MM.1S (cell line): ENCODE results near the gene HOXC4.
"Not testable (repeated sequence)": the region's sequence is repeated elsewhere in the genome, so short reads cannot be mapped to it uniquely, and the experiment has no call there.

ENCODE experiments used
- EZH2 ChIP-seq: fragments of 300-600 bp; sonication (generic); optimal IDR thresholded peaks from 2 replicates; pipeline ENCODE3; 2017; ENCODE audit warnings: low read depth, mild to moderate bottlenecking, antibody characterized with exemption, low read length, mixed read lengths
- EZH2phosphoT487 ChIP-seq: fragments of 300-600 bp; sonication (generic); IDR thresholded peaks from 2 replicates; pipeline ENCODE4 v1.6.1; 2018; ENCODE audit warnings: antibody characterized with exemption, low read length
- TF ChIP-seq, protein P1 (sequence below): fragments of 300-600 bp; sonication (generic); IDR thresholded peaks from 2 replicates; pipeline ENCODE4 v1.5.1; 2016; ENCODE audit warnings: antibody characterized with exemption, low read length, mixed read lengths

DNA sequence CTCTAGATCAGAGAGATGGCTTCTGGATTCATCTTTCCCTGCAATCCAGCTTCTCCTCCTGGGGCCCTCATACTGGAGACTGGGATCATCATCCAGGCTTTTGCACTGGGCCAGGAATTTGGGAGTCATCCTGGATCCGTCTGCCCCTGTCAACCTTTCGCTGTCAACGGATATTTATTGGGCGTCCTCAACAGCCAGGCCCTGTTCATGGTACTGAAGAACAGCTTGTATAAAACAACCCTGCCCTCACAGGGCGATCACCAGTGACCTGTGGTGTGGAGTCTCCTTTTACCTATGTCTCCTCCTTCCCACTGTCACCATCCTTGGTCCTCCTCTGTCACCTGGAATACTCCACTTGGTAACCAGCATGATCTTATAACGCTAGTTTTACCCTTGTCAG is 48.6 kb downstream of the HOXC4 start:
- TF ChIP-seq, protein P1, sequence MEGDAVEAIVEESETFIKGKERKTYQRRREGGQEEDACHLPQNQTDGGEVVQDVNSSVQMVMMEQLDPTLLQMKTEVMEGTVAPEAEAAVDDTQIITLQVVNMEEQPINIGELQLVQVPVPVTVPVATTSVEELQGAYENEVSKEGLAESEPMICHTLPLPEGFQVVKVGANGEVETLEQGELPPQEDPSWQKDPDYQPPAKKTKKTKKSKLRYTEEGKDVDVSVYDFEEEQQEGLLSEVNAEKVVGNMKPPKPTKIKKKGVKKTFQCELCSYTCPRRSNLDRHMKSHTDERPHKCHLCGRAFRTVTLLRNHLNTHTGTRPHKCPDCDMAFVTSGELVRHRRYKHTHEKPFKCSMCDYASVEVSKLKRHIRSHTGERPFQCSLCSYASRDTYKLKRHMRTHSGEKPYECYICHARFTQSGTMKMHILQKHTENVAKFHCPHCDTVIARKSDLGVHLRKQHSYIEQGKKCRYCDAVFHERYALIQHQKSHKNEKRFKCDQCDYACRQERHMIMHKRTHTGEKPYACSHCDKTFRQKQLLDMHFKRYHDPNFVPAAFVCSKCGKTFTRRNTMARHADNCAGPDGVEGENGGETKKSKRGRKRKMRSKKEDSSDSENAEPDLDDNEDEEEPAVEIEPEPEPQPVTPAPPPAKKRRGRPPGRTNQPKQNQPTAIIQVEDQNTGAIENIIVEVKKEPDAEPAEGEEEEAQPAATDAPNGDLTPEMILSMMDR = not testable (repeated sequence)
- not testable (repeated sequence) for TF ChIP-seq EZH2, EZH2phosphoT487
